A549 (cell line): ENCODE measurements around the gene ANKFY1. TPM values are rescaled to one million over a fixed set of nuclear protein-coding genes. Genes with fewer than 3 reads are reported as not detected.

Experiments used
- ATAC-seq, 2 experiments: fragments of 200-7000 bp in 1 of 2; fragments of >200 bp in 1 of 2; cut with Nextera tagmentation in 1 of 2; cut with Tn5 transposase in 1 of 2; 3 replicates each; pipeline versions ENCODE4 v1.8.0 to v1.9.1; 2018 to 2020; ENCODE audit warnings: mild to moderate bottlenecking in 1 of 2, moderate library complexity in 1 of 2
- CTCF ChIA-PET: fragments of 300-600 bp; sonication (Branson Sonifier 250); formaldehyde crosslinking; extraction: SDS; loops from one replicate; lab custom pipeline; 2021; ENCODE audit warnings: antibody characterized with exemption, inconsistent platforms; lab: Yijun Ruan, JAX
- POLR2A ChIA-PET: fragments of 350-600 bp; formaldehyde crosslinking; extraction: SDS; loops from one replicate; lab custom pipeline; 2021; ENCODE audit warnings: antibody characterized with exemption, inconsistent platforms; lab: Yijun Ruan, JAX
- DNase-seq, 2 experiments: peaks; one replicate each; pipeline versions ENCODE4 v3.0.0 to v3.0.0-alpha.2; 2011 to 2016; ENCODE audit warnings: low read depth in 1 of 2, low spot score in 1 of 2
- FAIRE-seq: peaks from 2 replicates; lab custom pipeline; 2011; peaks lifted over from hg19 to GRCh38; lab: Jason Lieb, UNC
- H3K27ac ChIP-seq, 2 experiments: fragments of >200 bp; sonication (Bioruptor Twin); formaldehyde crosslinking; 3 replicates each; pipeline ENCODE4 v1.5.1; 2016 to 2017
- H3K4me1 ChIP-seq: fragments of >200 bp; sonication (Bioruptor Twin); formaldehyde crosslinking; 3 replicates; pipeline ENCODE4 v1.6.1; 2016
- H3K4me2 ChIP-seq: fragments of >200 bp; sonication (Bioruptor Twin); formaldehyde crosslinking; 3 replicates; pipeline ENCODE4 v1.6.1; 2016
- H3K4me3 ChIP-seq: fragments of >200 bp; sonication (Bioruptor Twin); formaldehyde crosslinking; 3 replicates; pipeline ENCODE4 v1.5.1; 2016
- H3K9me3 ChIP-seq: fragments of >200 bp; sonication (Bioruptor Twin); formaldehyde crosslinking; 3 replicates; pipeline ENCODE4 v1.6.1; 2016
- CBX2 ChIP-seq: fragments of 200-600 bp; sonication (generic); IDR thresholded peaks from 2 replicates; pipeline ENCODE4 v1.6.1; 2016; ENCODE audit warnings: low read depth, mild to moderate bottlenecking, borderline replicate concordance
- CEBPB ChIP-seq, 2 experiments: fragments of >200 bp in 1 of 2; sonication (Bioruptor Twin) in 1 of 2; formaldehyde crosslinking in 1 of 2; IDR thresholded peaks; 2 replicates each; pipeline ENCODE4 v1.6.1; 2012 to 2016
- CHD2 ChIP-seq: fragments of 150-350 bp; IDR thresholded peaks from 2 replicates; pipeline ENCODE4 v1.6.1; 2014; ENCODE audit warnings: low read length; ENCODE audit not compliant: partially characterized antibody
- CHD4 ChIP-seq: fragments of 200-600 bp; sonication (generic); IDR thresholded peaks from 2 replicates; pipeline ENCODE4 v1.6.1; 2016; ENCODE audit warnings: antibody characterized with exemption, mild to moderate bottlenecking, borderline replicate concordance
- CTCF ChIP-seq: fragments of >200 bp; sonication (Bioruptor Twin); formaldehyde crosslinking; IDR thresholded peaks from 3 replicates; pipeline ENCODE4 v1.5.1; 2016
- FOXS1 ChIP-seq: fragments of 250-450 bp; sonication (Bioruptor Pico); IDR thresholded peaks from 2 replicates; pipeline ENCODE4 v1.5.0; 2020; ENCODE audit warnings: mild to moderate bottlenecking, moderate library complexity
- HDAC2 ChIP-seq: fragments of 200-600 bp; sonication (generic); IDR thresholded peaks from 2 replicates; pipeline ENCODE4 v1.6.1; 2016
- HEYL ChIP-seq: fragments of 250-450 bp; sonication (Bioruptor Pico); IDR thresholded peaks from 2 replicates; pipeline ENCODE4 v1.8.0; 2021; ENCODE audit warnings: mild to moderate bottlenecking, moderate library complexity
- JUN ChIP-seq, 2 experiments: fragments of >200 bp; sonication (Bioruptor Twin); formaldehyde crosslinking; IDR thresholded peaks; 2 replicates in 1 of 2; 3 replicates in 1 of 2; pipeline ENCODE4 v1.6.1; 2016 to 2017
- JUNB ChIP-seq: fragments of >200 bp; sonication (Bioruptor Twin); formaldehyde crosslinking; IDR thresholded peaks from 2 replicates; pipeline ENCODE4 v1.6.1; 2016
- KDM5A ChIP-seq: fragments of 200-600 bp; sonication (generic); IDR thresholded peaks from 2 replicates; pipeline ENCODE4 v1.6.1; 2016; ENCODE audit warnings: antibody characterized with exemption, mild to moderate bottlenecking
- MYC ChIP-seq: IDR thresholded peaks from 2 replicates; pipeline ENCODE4 v1.6.1; 2012; ENCODE audit warnings: mild to moderate bottlenecking, inconsistent platforms, low read length, improper control_type of control experiment, borderline replicate concordance
- NPAS2 ChIP-seq: fragments of 250-450 bp; sonication (Bioruptor Pico); IDR thresholded peaks from 2 replicates; pipeline ENCODE4 v1.8.0; 2022; ENCODE audit warnings: mild to moderate bottlenecking, moderate library complexity, borderline replicate concordance
- NR3C1 ChIP-seq: fragments of >200 bp; sonication (Bioruptor Twin); formaldehyde crosslinking; IDR thresholded peaks from 3 replicates; pipeline ENCODE4 v1.6.1; 2017
- PHF8 ChIP-seq: fragments of 200-600 bp; sonication (generic); IDR thresholded peaks from 2 replicates; pipeline ENCODE4 v1.6.1; 2016; ENCODE audit warnings: low read depth, mild to moderate bottlenecking, antibody characterized with exemption, moderate library complexity, borderline replicate concordance
- POLR2A ChIP-seq: IDR thresholded peaks from 2 replicates; pipeline ENCODE4 v1.6.1; 2012; ENCODE audit warnings: mild to moderate bottlenecking, low read length
- RCOR1 ChIP-seq: fragments of 150-350 bp; IDR thresholded peaks from 2 replicates; pipeline ENCODE4 v1.6.1; 2014; ENCODE audit warnings: antibody characterized with exemption, low read length, low read depth
- RNF2 ChIP-seq: fragments of 200-600 bp; sonication (generic); IDR thresholded peaks from 2 replicates; pipeline ENCODE4 v1.6.1; 2016; ENCODE audit warnings: low read depth, mild to moderate bottlenecking, antibody characterized with exemption, moderate library complexity, borderline replicate concordance
- USF2 ChIP-seq: fragments of 450-650 bp; IDR thresholded peaks from 2 replicates; pipeline ENCODE4 v1.6.1; 2014; ENCODE audit warnings: antibody characterized with exemption
- ZC3H11A ChIP-seq: fragments of 450-650 bp; IDR thresholded peaks from 2 replicates; pipeline ENCODE4 v1.6.1; 2014; ENCODE audit warnings: antibody characterized with exemption, mild to moderate bottlenecking
- WGBS: methylation state at CpG from one replicate; pipeline ENCODE4 v1.1.6; 2017; ENCODE audit errors: missing lambda C conversion rate; 5-methylcytosine and 5-hydroxymethylcytosine counted together
- polyA plus RNA-seq, 4 experiments: library from polyadenylated mRNA; depleted of rRNA in 3 of 4; stranded (reverse); fragments of >200 nt; fragmentation: RNase III in 1 of 4; extraction: RNeasy Plus Mini Kit Qiagen cat#74134 plus additional on column Dnase treatment in 1 of 4; gene quantifications; 2 replicates in 3 of 4; 3 replicates in 1 of 4; pipeline ENCODE4 v1.2.3, GENCODE V29; 2011 to 2017
- TF ChIP-seq, protein P1 (sequence below): IDR thresholded peaks from 2 replicates; pipeline ENCODE4 v1.6.1; 2012; ENCODE audit warnings: low read depth, borderline replicate concordance

ANKFY1 gene
- polyA plus RNA-seq, 2 of the 4 experiments (the other 2 are of a cell fraction): 28.5 to 51.7 TPM

GRCh38 chr17:4221163-4221562 is 42.6 kb downstream of the ANKFY1 start:
- DNase-seq: no peak
- WGBS: 84% methylated on average over 4 of the region's 4 CpGs

GRCh38 chr17:4220655-4221054 is 43.1 kb downstream of the ANKFY1 start:
- CTCF ChIA-PET: interaction anchor here (0.7 to 2.3 kb wide), 7 partner anchors 10 to 200 kb away, joined by 3 to 16 read pairs (median 6); no protein-coding TSS in a partner anchor
- Histone ChIP-seq H3K9me3 (no peaks in the 10 kb centered on the region), H3K4me3 (no peak overlapping the region), H3K4me2 (no peak overlapping the region), H3K27ac (no peak overlapping the region), H3K4me1 (no peaks in the 10 kb centered on the region)
- no peak for FAIRE-seq
- WGBS: 81% methylated on average over 7 of the region's 7 CpGs
- TF ChIP-seq CTCF: no peak
- no peak for TF ChIP-seq JUN (IDR thresholded peaks at IDR 0.05)
- no peak for TF ChIP-seq FOXS1 (CRISPR knock-in tag)
- TF ChIP-seq JUNB: no peak
- TF ChIP-seq HDAC2: no peak
- TF ChIP-seq CEBPB (IDR thresholded peaks at IDR 0.05): no peak
- no peak for TF ChIP-seq USF2
- TF ChIP-seq, protein P1, sequence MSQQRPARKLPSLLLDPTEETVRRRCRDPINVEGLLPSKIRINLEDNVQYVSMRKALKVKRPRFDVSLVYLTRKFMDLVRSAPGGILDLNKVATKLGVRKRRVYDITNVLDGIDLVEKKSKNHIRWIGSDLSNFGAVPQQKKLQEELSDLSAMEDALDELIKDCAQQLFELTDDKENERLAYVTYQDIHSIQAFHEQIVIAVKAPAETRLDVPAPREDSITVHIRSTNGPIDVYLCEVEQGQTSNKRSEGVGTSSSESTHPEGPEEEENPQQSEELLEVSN: no peak
- TF ChIP-seq MYC: no peak
- TF ChIP-seq POLR2A: no peak
- POLR2A ChIA-PET: no interaction called here
- DNase-seq: no peak
- no peak for ATAC-seq

More at GRCh38 chr17:4221163-4221562, 42.6 kb downstream of the ANKFY1 start:
- Histone ChIP-seq H3K9me3 (no peaks in the 10 kb centered on the region), H3K27ac (no peak overlapping the region), H3K4me3 (no peak overlapping the region), H3K4me2 (no peak overlapping the region), H3K4me1 (no peaks in the 10 kb centered on the region)
- ChIA-PET POLR2A (no interaction called here), CTCF (interaction anchor here (0.7 to 0.9 kb wide), 3 partner anchors 9 to 200 kb away, joined by 3 to 4 read pairs (median 3); no protein-coding TSS in a partner anchor)
- TF ChIP-seq NPAS2 (CRISPR knock-in tag) (no peak), RCOR1 (no peak), PHF8 (no peak), KDM5A (no peak), JUNB (no peak), CHD2 (no peak), MYC (no peak), ZC3H11A (no peak), USF2 (no peak), CHD4 (no peak), HEYL (CRISPR knock-in tag) (no peak), POLR2A (no peak)
- TF ChIP-seq, protein P1: no peak
- ATAC-seq (no peak), FAIRE-seq (no peak)

DNA sequence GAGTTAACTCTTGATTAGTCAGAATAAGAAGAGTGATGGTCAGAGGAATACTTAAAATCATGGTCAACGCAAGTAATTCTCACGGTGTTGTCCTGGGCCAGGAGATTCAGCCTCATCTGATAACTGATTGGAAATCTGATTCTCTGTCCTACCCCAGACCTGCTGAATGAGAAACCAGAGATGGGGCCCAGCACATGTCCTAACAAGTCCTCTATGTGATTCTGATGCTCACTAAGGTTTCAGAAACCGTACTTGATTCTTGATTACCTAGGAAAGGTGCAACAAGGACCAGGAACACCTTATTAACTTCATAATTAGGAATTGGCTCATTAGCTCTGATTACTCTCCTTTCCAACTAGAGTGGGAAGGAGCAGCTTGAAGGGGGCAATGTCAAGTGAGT is 44.5 kb downstream of the ANKFY1 start:
- no peak for ATAC-seq
- Histone ChIP-seq H3K9me3 (no peaks in the 10 kb centered on the region), H3K27ac (no peak overlapping the region), H3K4me1 (no peaks in the 10 kb centered on the region), H3K4me2 (no peak overlapping the region), H3K4me3 (no peak overlapping the region)
- CTCF ChIA-PET: interaction anchor here (0.6 to 2.3 kb wide), 8 partner anchors 9 to 232 kb away, joined by 3 to 16 read pairs (median 4); no protein-coding TSS in a partner anchor
- 93% methylated on average over 3 of the region's 3 CpGs for WGBS
- DNase-seq: no peak
- no peak for FAIRE-seq
- POLR2A ChIA-PET: no interaction called here
- no peak for TF ChIP-seq CBX2
- no peak for TF ChIP-seq NR3C1
- TF ChIP-seq RNF2: no peak
- TF ChIP-seq CHD2: no peak
